Adipocyte (in vitro differentiated cells): ENCODE measurements around the gene CLEC3A.
"Not testable (repeated sequence)": the region's sequence is repeated elsewhere in the genome, so short reads cannot be mapped to it uniquely, and the experiment has no call there.

Experiments
- DNase-seq: peaks from one replicate; pipeline ENCODE4 v3.0.0-alpha.2; 2015; ENCODE audit warnings: low read depth
- H3K27me3 ChIP-seq: replicated peaks from 2 replicates; pipeline ENCODE4 v1.7.0; 2013; ENCODE audit warnings: mild to moderate bottlenecking, low read length, moderate library complexity; ENCODE audit not compliant: control insufficient read depth, insufficient read depth
- H3K36me3 ChIP-seq: 2 replicates; pipeline ENCODE4 v1.7.0; 2013; ENCODE audit warnings: low read length, mild to moderate bottlenecking, moderate library complexity; ENCODE audit not compliant: control insufficient read depth, insufficient read depth, severe bottlenecking
- H3K4me1 ChIP-seq: 2 replicates; pipeline ENCODE4 v1.7.0; 2013; ENCODE audit warnings: mild to moderate bottlenecking, low read length, moderate library complexity; ENCODE audit not compliant: control insufficient read depth, insufficient read depth
- H3K4me3 ChIP-seq: 2 replicates; pipeline ENCODE4 v1.7.0; 2013; ENCODE audit warnings: mild to moderate bottlenecking, low read length, moderate library complexity
- H3K9ac ChIP-seq: 2 replicates; pipeline ENCODE4 v1.7.0; 2013; ENCODE audit warnings: mild to moderate bottlenecking, low read length, moderate library complexity
- H3K9me3 ChIP-seq: 2 replicates; pipeline ENCODE4 v1.7.0; 2013; ENCODE audit warnings: mild to moderate bottlenecking, low read length, moderate library complexity; ENCODE audit not compliant: control insufficient read depth

The CLEC3A gene

DNA sequence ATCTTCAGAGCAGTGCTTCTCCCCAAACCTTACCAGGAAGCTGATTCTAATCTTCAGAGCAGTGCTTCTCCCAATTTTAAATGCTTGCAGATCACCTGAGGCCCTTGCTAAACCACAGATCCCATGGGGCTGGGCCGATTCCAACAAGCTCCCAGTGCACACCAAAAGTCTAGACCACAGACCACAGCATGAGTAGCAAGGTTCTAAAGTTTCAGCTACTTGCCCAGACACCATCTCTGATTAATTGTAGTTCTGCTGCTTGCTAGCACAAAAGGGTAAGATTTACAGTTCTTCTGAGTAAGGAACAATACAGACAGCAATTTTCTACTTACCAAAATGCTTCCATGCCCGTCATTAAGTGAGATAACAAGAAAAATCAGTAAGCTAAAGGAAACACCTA, 12.2 kb downstream of the CLEC3A start:
- Histone ChIP-seq H3K27me3 (peaks cover 5% of the 10 kb centered on the region), H3K4me3 (no peak overlapping the region), H3K9me3 (no peaks in the 10 kb centered on the region), H3K4me1 (no peaks in the 10 kb centered on the region), H3K36me3 (no peaks in the 10 kb centered on the region), H3K9ac (no peak overlapping the region)
- DNase-seq, result no peak

DNA sequence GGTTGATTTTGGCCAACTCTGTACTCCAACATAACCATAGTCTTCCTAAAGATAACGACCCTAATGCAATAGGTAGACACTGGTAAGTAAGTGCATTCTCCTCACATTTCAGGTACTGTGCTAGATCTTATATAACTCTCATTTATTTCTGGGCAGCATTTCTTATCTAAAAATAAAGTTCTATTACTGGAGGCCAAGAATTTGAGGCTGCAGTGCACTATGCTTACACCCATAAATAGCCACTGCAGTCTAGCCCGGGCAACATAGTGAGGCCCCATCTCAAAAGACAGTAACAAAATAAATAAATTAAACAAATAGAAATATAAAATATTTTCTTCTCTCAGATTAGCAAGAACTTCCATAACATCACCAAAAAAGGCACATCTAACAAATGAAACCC, 12.7 kb downstream of the CLEC3A start:
- no peaks in the 10 kb centered on the region for H3K9me3 ChIP-seq
- H3K4me1 ChIP-seq, result no peaks in the 10 kb centered on the region
- H3K27me3 ChIP-seq, result peaks cover 5% of the 10 kb centered on the region
- no peak overlapping the region for H3K9ac ChIP-seq
- no peak for DNase-seq
- no peak overlapping the region for H3K4me3 ChIP-seq
- H3K36me3 ChIP-seq, result no peaks in the 10 kb centered on the region

DNA sequence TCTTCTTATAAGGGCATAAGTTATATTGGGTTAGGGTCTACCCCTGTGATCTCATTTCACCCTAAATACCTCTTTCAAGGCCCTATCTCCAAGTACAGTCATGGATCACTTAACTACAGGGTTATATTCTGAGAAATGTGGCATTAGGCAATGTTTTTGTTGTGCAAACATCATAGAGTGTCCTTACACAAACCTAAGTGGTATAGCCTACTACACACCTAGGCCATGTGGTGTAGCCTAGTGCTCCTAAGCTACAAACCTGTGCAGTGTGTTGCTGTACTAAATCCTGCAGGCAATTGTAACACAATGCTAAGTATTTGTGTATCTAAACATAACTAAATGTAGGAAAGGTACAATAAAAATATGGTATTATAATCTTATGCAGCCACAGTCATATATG, 18.0 kb downstream of the CLEC3A start:
- H3K27me3 ChIP-seq, result peaks cover 5% of the 10 kb centered on the region

DNA sequence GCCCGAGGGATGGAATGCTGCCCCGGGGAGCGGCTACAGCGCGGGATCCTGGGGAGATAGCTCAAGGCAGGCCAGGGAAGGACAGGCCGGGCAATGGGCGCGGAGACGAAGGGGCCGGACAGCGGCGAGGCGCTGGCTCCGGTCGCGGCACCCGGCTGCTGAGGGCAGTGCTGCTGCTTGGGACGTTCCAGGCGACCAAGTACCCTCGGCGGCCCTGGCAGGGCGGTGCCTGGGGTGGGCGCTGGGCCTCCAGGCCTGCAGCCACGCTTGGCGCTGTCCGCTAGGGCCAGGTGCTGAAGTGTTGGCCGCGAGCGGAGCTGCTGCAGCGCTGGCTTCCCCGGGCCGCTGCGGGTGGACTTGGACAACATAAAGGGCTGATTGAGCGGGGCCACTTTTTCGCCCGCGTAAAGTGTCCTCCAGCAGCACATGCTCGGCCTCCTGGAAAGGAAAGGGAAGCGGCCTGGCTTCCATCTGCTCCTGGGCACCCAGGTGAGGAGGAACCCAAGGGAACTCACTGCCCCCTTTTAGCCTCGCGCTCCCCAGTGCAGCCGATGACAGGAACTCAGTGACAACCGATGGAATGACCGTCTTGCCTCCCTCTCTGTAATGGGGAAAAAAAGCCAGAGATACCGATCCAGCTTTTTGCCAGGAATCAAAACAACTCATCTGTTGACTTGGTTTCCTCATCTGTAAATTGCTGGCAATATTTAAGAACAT, 23.7 kb downstream of the CLEC3A start:
- no peaks in the 10 kb centered on the region for H3K27me3 ChIP-seq

More for the DNA sequence above, 18.0 kb downstream of the CLEC3A start:
- H3K4me1 ChIP-seq, result no peaks in the 10 kb centered on the region
- no peak overlapping the region for H3K4me3 ChIP-seq
- H3K9me3 ChIP-seq, result no peaks in the 10 kb centered on the region
- H3K9ac ChIP-seq, result no peak overlapping the region
- no peak for DNase-seq
- H3K36me3 ChIP-seq, result no peaks in the 10 kb centered on the region

DNA sequence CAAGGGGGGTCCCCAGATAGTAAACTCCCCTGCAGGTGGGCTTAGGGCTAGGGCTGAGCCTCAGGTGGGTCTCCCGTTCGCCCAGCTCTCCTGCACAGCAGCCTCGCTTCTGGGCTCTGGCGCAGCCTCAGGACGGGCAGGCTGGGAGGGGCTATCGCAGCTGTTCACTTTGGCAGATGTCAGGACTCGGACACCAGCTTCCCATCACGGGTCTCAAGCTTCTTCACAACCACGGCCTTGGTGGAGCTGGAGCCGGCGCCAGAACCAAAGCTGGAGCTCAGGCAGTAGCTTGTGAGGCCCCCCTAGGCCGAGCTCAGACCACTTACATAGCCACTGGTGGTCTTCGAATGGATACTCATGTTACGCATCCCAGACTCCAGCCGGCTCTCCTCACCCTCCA, 26.0 kb downstream of the CLEC3A start:
- Histone ChIP-seq H3K9ac (no peak overlapping the region), H3K4me3 (no peak overlapping the region), H3K9me3 (no peaks in the 10 kb centered on the region), H3K4me1 (no peaks in the 10 kb centered on the region), H3K27me3 (no peaks in the 10 kb centered on the region), H3K36me3 (no peaks in the 10 kb centered on the region)
- no peak for DNase-seq

More for the DNA sequence above, 23.7 kb downstream of the CLEC3A start:
- DNase-seq, result peak; percentile 24
- H3K9ac ChIP-seq, result no peak overlapping the region
- H3K4me1 ChIP-seq, result no peaks in the 10 kb centered on the region
- no peaks in the 10 kb centered on the region for H3K36me3 ChIP-seq
- no peaks in the 10 kb centered on the region for H3K9me3 ChIP-seq
- H3K4me3 ChIP-seq, result no peak overlapping the region

DNA sequence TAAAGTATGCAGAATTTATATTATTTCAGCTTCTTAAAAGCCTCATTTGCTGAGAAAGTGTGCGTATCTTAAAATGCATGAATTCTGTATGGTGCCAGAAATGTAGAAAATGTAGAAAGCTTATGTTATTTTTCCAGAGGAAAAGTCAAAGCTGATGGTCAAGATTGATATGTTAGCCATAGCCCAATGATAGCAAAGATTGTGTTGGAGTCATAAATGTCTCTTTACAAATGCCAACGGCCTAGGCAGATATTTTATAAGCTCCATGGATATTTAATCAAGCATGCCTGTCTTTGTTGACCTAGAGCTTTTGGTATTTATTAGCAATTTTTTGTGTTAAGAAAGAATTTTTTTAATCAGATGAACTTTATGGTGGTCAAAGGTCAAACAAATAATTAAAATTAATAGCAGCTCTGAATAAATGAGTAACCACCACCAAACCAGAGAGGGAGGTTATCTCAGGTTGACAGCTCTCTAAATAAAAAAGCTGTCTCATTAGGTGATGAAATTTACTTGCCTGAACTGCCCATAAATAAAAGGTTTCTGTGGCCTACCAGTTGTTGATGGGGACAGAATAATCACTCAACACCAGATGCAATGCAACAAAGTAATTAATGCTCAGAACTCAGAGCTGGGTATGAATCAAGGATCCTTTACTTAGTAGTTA, 28.5 kb downstream of the CLEC3A start:
- no peaks in the 10 kb centered on the region for H3K36me3 ChIP-seq
- peaks cover 6% of the 10 kb centered on the region for H3K27me3 ChIP-seq
- no peak overlapping the region for H3K9ac ChIP-seq
- no peaks in the 10 kb centered on the region for H3K9me3 ChIP-seq
- no peaks in the 10 kb centered on the region for H3K4me1 ChIP-seq
- DNase-seq, result no peak
- no peak overlapping the region for H3K4me3 ChIP-seq

DNA sequence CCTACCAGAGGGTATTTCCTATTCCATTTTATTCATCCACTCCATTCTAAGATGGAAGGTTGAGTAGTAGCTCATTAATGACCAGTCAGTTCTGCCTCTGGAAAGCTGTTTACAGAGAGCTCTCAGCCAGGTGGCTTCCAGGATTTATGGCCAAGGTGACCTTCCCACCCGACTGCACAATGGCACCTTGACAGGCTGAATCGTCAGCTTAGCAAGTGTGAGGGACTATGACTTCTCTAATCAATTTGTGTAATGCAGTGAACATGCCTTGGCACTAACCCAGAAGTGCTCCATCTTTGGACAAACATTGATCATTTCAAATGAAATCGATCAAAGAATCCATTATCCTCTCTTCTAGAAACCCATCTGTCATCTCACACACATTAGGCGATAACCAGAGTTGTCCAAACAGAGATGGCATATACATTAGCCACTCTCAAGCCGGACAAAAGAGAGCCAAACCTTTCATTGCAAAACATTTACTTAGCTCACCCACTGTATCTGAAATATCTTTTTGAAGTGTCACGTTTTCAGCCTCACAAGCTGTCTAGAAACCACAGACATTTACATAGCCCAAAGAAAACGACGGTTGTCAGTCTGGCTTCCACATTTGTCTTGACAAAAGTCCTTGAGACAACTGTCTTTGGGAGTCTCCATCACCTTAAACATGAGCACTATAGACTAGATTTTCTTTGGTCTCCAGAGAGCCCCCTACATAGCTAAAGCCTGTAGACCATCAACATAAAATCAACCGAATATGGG, 35.6 kb downstream of the CLEC3A start:
- H3K4me1 ChIP-seq, result no peaks in the 10 kb centered on the region
- H3K27me3 ChIP-seq, result peaks cover 6% of the 10 kb centered on the region
- H3K4me3 ChIP-seq, result no peak overlapping the region
- DNase-seq, result no peak
- H3K9me3 ChIP-seq, result no peaks in the 10 kb centered on the region
- H3K9ac ChIP-seq, result no peak overlapping the region
- no peaks in the 10 kb centered on the region for H3K36me3 ChIP-seq

DNA sequence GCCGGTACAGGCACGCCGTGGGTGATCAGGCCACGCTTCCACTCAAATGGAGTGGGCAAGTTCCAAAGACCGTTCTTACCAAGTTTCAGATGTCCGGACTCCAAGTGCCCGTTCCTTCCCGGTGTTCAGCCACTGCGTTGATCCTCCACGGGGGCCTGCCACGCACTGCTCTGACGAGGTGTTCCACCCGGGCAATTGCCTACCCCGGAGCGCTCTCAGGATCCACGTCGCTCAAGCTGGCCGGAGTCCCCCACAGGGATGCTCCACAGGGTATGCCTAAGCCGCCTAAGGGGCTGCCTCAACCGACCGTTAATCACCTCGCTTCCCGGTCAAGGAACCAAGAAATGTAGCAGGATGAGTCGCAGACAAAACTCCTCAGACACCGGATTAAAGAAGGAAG, 37.5 kb downstream of the CLEC3A start:
- H3K36me3 ChIP-seq, H3K4me3 ChIP-seq, H3K9ac ChIP-seq, DNase-seq, H3K4me1 ChIP-seq, H3K9me3 ChIP-seq, H3K27me3 ChIP-seq: not testable (repeated sequence)

DNA sequence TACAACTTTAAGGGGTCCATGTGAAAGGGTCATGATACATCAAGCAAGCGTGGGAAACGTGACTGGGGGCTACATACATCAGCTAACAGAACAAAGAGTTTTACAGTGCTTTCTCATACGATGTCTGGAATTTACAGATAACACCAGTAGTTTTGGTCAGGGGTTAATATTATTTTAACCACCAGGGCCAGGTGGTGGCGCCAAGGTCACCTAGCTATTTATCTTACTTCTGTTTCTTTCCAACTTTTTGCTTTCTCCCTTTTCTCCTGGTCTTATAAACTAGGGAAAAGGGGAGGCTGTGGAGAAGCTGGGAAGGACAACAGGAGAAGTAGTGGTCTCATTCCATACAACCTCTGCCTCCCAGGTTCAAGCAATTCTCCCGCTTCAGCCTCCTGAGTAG, 37.9 kb downstream of the CLEC3A start:
- no peak for DNase-seq
- H3K36me3 ChIP-seq, result no peaks in the 10 kb centered on the region
- no peak overlapping the region for H3K9ac ChIP-seq
- no peaks in the 10 kb centered on the region for H3K4me1 ChIP-seq
- no peak overlapping the region for H3K4me3 ChIP-seq
- H3K27me3 ChIP-seq, result no peaks in the 10 kb centered on the region
- no peaks in the 10 kb centered on the region for H3K9me3 ChIP-seq

DNA sequence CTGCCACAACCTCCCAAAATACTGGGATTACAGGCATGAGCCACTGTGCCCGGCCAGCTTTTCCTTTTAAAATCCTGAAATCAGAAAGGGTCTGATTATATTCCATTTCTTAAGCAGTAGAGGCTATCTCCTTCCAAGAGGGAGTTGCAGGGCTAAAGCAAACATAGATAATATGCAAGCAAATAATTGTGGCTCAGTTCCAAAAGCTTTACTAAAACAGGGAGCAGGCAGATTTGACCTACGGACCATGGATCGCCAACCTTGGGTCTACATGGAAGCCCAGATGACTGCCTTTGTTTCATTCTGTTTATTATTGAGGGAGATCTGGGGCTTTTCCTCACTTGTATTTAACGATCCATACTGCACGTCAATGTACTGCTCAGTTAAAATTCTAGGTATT, 38.5 kb downstream of the CLEC3A start:
- Histone ChIP-seq H3K27me3 (no peaks in the 10 kb centered on the region), H3K36me3 (no peaks in the 10 kb centered on the region), H3K4me1 (no peaks in the 10 kb centered on the region), H3K4me3 (no peak overlapping the region), H3K9me3 (no peaks in the 10 kb centered on the region), H3K9ac (no peak overlapping the region)
- DNase-seq, result no peak

DNA sequence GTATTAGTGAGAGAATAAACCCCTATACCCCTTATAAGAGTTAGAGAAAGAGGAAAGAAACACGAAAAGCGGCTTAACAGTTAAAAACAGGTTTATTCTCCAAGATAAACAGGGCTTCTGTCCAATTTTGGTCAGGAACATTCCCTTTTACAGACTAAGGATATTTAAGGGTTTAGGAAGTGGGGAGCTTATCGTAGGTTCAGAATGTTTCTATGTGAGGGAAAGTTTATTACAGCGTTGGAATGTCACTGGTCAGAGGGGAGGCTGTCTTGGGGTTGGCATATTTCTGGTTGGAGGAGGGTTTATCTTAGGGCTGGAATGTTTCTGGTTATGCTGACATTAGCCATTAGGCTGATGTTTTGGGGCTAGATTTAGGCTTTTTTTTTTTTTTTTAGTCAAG, 43.0 kb downstream of the CLEC3A start:
- no peaks in the 10 kb centered on the region for H3K9me3 ChIP-seq
- H3K4me1 ChIP-seq, result no peaks in the 10 kb centered on the region
- DNase-seq, result no peak
- no peak overlapping the region for H3K9ac ChIP-seq
- H3K4me3 ChIP-seq, result no peak overlapping the region
- H3K36me3 ChIP-seq, result no peaks in the 10 kb centered on the region
- no peaks in the 10 kb centered on the region for H3K27me3 ChIP-seq
